ENCODE results near the gene SAMM50.

SAMM50 gene

DNA sequence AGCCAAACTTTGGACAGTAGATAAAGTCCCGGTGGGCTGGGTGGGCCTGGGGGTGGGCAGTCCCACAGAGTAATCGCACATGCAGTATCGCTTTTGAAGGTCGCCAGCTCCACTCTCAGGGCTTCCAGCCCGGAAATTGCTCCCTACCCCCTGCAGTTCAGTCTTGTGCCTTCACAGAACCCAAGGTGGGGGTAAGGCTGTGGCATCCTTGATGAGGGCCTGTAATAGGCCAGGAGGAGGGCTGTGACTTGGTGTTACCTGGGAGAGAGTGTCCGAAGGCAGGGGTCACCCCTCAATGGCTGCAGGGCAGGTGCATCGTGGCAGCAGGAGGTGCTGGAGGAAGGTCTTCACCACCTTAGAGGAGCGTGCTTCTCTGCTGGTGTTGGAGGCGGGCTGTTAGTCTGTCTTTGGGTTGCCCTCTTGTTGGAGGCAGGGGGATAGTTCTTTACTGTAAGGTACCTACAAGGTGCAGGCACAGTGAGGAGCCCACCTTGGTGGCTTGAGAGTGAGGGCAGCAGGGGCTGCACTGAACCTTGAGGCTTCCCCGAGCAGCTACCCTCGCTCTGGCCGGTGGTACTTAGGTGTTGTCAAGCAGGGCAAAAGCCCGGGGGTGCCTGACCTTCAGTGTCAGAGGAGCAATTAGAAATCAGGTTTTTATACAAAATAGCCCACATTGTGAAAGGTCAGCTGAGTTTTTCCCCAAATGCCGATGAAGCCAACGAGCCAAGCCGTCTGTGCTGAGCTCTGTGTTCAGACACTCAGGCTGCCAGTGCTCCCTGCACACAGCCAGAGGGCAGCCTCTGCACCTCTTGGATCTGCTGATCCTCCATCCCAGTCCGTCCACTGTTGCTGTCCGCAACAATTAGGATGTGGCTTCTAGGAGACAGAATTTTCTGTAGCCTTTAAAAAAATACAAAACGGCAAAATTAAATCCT is 21.9 kb downstream of the SAMM50 start:
- in situ Hi-C loops (cut with MboI; ENCODE audit: low sequenced_read_pairs): no loop called here

DNA sequence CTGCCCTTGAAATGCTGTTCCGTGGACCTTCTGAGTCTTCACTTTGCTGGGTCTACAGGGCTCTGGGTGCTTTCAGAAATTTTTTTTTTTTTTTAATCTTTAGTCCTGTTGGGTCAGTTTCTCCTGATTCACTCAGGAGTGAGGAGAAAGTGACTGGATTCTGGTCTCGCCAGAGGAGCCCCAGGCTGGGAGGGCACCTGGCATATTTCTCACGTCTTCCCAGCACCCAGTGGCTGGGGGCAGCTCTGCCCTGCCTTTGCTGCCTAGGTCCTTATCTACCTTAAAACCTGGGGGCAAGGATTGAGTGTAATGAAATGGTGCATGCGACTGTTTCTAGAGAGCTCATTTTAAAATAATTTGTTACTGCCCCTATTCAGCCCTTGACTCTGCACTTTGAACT is 23.3 kb downstream of the SAMM50 start:
- in situ Hi-C loops (cut with MboI; ENCODE audit: low sequenced_read_pairs): no loop called here

DNA sequence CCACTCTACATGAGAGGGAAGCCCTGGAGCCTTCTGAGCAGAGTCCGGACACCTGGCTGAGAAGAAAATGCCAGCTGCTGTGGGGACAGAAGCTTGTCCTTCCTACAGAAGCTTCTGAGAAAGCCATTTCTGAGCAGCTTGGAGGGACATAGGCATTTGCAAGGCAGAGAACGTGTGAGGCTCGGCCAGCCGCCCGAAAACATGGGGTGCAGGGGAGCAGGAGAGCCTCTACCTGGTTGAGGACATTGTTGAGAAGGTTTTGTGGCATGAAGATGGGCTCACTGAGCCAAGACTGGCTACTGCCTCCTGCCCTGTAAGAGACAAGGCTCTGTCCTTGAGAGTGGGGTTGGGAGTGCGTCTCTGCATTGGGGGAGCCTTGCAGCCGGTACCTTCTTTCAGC is 25.3 kb downstream of the SAMM50 start:
- in situ Hi-C loops (cut with MboI; ENCODE audit: low sequenced_read_pairs): no loop called here

GRCh38 chr22:43980996-43981395 is 25.8 kb downstream of the SAMM50 start:
- in situ Hi-C loops (cut with MboI; ENCODE audit: low sequenced_read_pairs): no loop called here

- in situ Hi-C loops (cut with MboI; ENCODE audit: low sequenced_read_pairs): no loop called here
These were observed 28.6 kb downstream of the SAMM50 start for GRCh38 chr22:43983808-43984207.

GRCh38 chr22:43985532-43985931 is 30.3 kb downstream of the SAMM50 start:
- in situ Hi-C loops (cut with MboI; ENCODE audit: low sequenced_read_pairs): no loop called here

DNA sequence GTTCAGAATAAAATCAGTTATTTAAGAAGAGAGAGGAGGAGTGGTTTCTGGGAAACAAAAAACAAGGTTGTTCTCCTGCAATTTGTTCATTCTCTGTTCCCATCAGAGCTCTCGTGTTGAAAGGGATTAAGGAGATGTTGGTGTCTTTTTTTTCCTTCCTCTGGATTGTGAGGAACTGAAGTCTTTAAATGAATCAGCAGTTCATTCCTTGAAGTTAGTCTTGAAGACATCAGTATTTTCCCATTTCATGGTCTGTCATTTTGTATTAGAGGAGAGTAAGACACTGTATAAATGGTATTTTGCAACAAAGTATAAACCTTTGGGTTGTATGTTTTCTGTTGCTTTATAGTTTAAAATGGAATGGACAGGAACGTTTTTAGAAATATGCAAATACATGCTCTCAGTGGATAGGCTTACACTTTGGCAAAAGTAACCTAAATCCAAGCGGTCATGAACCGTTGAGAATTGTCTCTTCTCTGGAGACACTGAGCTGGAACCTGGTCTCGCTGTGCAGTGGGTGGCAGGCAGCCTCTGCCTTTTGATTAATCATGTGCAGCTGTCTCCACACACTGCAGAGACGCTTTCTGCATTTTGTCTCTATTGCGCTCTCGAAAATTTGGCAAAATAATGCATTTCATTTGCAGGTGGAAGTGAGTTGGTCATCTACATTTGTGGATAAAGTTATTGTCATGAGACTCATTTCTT is 33.0 kb downstream of the SAMM50 start:
- in situ Hi-C loops (cut with MboI; ENCODE audit: low sequenced_read_pairs): no loop called here

- in situ Hi-C loops (cut with MboI; ENCODE audit: low sequenced_read_pairs): no loop called here
These were observed 33.7 kb downstream of the SAMM50 start for GRCh38 chr22:43988960-43989359.

DNA sequence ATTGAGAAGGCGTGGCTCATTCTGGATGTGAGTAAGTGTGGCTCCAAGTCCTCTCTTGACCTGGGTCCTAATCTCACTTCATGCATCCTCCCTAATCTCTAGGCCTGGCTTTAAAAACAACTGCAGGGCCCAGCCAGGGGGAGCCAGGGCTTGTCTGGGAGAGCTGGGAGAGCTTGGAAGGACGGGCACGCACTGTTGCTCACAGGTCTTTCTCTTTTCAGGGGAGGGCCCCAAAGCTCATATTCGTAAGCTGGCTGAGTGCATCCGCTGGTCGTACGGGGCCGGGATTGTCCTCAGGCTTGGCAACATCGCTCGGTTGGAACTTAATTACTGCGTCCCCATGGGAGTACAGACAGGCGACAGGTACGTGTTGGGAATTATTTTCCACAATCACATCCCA is 34.8 kb downstream of the SAMM50 start:
- in situ Hi-C loops (cut with MboI; ENCODE audit: low sequenced_read_pairs): no loop called here

GRCh38 chr22:43991316-43992020 is 36.2 kb downstream of the SAMM50 start:
- in situ Hi-C loops (cut with MboI; ENCODE audit: low sequenced_read_pairs): no loop called here

GRCh38 chr22:43992331-43992821 is 37.1 kb downstream of the SAMM50 start:
- in situ Hi-C loops (cut with MboI; ENCODE audit: low sequenced_read_pairs): no loop called here

GRCh38 chr22:43993072-43993760 is 38.0 kb downstream of the SAMM50 start:
- in situ Hi-C loops (cut with MboI; ENCODE audit: low sequenced_read_pairs): no loop called here

DNA sequence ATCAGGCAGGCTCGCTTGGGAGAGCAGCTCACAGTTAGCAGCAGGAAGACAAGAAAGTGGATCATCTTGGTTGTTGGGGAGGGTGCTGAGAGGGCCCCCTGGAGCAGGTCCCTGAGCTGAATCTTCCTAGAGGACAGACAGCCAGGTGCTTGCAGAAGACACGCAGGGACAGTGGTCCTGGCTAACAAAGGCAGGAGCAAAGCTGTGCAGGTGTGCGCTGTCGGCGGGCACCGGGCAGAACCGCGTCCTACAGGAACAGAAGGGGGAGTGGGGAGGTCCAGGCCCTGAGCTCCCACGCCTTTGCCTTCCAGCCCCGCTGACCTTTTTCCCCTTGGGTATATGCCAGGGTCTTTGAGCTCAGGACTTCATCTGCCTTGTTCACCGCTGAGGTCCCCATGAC is 38.8 kb downstream of the SAMM50 start:
- in situ Hi-C loops (cut with MboI; ENCODE audit: low sequenced_read_pairs): no loop called here

DNA sequence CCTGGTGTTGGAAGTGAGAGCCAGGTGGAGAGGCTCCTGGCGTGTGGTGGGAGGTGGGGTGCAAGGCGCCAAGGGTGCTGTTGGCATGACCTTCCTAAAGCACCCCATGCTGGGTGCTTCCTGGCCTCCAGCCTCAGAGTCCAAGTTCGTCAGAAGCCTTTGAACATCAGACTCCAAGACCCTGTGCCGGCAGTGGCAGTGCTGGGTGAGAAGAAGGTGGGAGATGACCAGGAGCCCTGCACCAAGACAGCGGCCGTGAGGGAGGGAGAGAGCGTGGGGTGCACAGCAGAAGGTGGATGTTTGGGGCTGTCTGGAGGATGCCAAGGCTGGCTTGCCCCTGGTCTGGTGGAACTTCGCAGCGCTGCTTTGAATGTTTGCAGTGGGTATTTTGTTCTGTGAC is 39.2 kb downstream of the SAMM50 start:
- in situ Hi-C loops (cut with MboI; ENCODE audit: low sequenced_read_pairs): no loop called here

DNA sequence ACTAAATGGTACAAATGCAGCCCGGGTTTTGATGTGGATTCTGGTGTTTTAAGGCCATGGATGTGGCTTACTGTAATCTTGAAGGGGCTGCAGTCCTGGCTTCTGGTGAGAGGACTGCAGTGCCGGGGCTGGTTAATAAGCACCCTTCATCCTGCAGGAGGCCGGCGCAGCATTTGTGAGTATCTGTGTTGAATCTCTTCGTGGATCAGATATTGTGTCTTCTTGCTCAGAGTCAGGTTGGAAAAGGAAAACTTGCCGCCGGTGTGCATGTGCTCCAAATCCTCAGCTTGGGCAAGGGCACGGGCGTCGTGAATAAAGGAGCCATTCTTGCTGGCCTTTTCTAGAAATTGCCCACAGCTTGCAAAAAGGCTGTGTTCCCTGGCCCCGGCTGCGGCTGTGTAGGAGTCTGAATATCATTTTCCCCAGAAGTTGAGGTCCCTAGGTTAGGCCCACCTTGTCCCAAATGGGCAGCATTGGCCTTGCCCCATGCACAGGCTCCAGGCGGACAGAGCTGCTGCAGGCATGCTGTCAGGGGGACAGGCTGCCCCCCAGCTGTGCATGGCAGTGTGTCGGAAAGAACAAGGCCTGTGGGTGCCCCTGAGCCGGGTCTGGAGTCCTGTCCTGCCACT is 39.9 kb downstream of the SAMM50 start:
- in situ Hi-C loops (cut with MboI; ENCODE audit: low sequenced_read_pairs): no loop called here

GRCh38 chr22:43995798-43996169 is 40.5 kb downstream of the SAMM50 start:
- in situ Hi-C loops (cut with MboI; ENCODE audit: low sequenced_read_pairs): no loop called here

GRCh38 chr22:43996170-43996980 is 41.1 kb downstream of the SAMM50 start:
- in situ Hi-C loops (cut with MboI; ENCODE audit: low sequenced_read_pairs): no loop called here

- in situ Hi-C loops (cut with MboI; ENCODE audit: low sequenced_read_pairs): no loop called here
These were observed 41.7 kb downstream of the SAMM50 start for GRCh38 chr22:43996981-43997265.

DNA sequence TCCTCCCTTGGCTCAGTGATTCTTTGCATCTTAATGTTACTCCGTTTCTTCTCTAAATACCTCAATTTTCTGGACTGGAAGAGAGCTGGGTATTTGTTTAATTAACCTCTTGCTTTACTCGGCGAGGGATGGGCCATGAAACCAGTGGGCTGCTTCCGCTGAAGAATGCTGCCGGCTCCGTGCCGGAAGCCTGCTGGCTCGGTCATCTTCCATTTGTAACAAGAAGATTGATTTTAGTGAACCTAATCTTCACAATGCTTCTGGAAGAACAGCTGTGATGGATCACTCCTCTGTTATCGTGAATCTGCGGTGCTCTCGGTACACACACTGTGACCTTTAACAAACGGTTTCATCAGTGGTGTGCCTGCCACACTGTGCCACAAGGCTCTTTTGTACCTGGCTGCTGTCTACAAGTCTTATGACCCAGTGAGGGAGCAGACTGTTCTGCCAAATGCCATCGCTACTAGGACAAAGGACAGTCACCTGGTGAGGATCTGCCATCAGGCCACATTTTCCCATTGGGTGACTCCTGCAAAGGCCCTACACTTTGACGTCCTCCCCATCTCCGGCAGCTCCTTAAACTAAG is 43.5 kb downstream of the SAMM50 start:
- in situ Hi-C loops (cut with MboI; ENCODE audit: low sequenced_read_pairs): no loop called here
